Measurements from ENCODE around the gene SFMBT1. TPM values are rescaled to one million over a fixed set of nuclear protein-coding genes. Genes with fewer than 3 reads are reported as not detected.

SFMBT1 gene
- total RNA-seq, 1 donor from 2014 or later, result 6.5 TPM

DNA sequence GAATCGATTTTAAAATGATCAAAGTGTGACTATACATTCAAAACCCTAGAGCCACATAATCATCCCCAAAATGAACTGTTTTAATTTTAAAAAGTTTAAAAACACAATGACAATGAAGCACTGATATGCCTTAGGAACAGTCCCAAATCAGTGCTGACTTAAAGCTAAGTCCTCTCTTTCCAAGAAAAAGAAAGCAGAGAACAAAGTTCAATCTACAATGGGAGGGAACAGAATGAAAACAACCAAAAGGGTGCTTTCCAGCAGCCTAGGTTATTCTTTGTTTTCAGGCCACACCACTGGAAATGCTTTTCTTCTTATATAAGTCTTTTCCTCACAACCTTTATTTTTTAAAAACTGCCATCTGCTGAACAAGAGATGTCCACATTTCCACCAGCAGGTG is 141.3 kb downstream of the SFMBT1 start:
- Mint-ChIP-seq H3K36me3 (ENCODE audit: unreplicated experiment) (no peaks in the 10 kb centered on the region), H3K27me3 (ENCODE audit: unreplicated experiment) (no peaks in the 10 kb centered on the region), H3K4me3 (ENCODE audit: unreplicated experiment) (no peak overlapping the region), H3K4me1 (ENCODE audit: low read depth, unreplicated experiment) (no peaks in the 10 kb centered on the region), H3K9me3 (ENCODE audit: unreplicated experiment) (no peaks in the 10 kb centered on the region), H3K27ac (ENCODE audit: unreplicated experiment) (no peak overlapping the region)
- no peak for DNase-seq
- TF ChIP-seq, protein P1, sequence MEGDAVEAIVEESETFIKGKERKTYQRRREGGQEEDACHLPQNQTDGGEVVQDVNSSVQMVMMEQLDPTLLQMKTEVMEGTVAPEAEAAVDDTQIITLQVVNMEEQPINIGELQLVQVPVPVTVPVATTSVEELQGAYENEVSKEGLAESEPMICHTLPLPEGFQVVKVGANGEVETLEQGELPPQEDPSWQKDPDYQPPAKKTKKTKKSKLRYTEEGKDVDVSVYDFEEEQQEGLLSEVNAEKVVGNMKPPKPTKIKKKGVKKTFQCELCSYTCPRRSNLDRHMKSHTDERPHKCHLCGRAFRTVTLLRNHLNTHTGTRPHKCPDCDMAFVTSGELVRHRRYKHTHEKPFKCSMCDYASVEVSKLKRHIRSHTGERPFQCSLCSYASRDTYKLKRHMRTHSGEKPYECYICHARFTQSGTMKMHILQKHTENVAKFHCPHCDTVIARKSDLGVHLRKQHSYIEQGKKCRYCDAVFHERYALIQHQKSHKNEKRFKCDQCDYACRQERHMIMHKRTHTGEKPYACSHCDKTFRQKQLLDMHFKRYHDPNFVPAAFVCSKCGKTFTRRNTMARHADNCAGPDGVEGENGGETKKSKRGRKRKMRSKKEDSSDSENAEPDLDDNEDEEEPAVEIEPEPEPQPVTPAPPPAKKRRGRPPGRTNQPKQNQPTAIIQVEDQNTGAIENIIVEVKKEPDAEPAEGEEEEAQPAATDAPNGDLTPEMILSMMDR (IDR thresholded peaks at IDR 0.05; ENCODE audit: partially characterized antibody, unreplicated experiment), result no peak

DNA sequence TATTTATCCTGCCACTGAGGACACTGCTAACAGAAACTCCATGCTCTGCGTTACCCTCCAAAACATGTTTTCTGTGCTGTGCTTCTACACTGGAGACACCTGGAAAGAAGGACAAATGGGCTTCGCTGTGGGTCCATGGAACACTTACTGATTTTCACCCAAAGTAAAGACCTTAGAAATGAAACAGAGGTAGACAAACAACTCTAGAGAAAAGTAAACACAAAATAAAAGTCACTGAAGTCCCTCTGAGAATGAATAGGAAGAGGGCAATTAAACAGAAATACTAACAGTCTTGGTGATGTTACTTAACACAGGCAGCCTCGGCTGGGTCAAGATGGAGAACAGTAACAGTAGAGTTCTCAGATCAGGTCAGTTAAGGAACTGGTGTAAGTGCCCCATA is 141.9 kb downstream of the SFMBT1 start:
- Mint-ChIP-seq H3K27me3 (ENCODE audit: unreplicated experiment) (no peaks in the 10 kb centered on the region), H3K4me1 (ENCODE audit: low read depth, unreplicated experiment) (no peaks in the 10 kb centered on the region), H3K9me3 (ENCODE audit: unreplicated experiment) (no peaks in the 10 kb centered on the region), H3K4me3 (ENCODE audit: unreplicated experiment) (no peak overlapping the region), H3K36me3 (ENCODE audit: unreplicated experiment) (no peaks in the 10 kb centered on the region), H3K27ac (ENCODE audit: unreplicated experiment) (no peak overlapping the region)
- DNase-seq, result no peak
- TF ChIP-seq, protein P1 (IDR thresholded peaks at IDR 0.05; ENCODE audit: partially characterized antibody, unreplicated experiment), result no peak

DNA sequence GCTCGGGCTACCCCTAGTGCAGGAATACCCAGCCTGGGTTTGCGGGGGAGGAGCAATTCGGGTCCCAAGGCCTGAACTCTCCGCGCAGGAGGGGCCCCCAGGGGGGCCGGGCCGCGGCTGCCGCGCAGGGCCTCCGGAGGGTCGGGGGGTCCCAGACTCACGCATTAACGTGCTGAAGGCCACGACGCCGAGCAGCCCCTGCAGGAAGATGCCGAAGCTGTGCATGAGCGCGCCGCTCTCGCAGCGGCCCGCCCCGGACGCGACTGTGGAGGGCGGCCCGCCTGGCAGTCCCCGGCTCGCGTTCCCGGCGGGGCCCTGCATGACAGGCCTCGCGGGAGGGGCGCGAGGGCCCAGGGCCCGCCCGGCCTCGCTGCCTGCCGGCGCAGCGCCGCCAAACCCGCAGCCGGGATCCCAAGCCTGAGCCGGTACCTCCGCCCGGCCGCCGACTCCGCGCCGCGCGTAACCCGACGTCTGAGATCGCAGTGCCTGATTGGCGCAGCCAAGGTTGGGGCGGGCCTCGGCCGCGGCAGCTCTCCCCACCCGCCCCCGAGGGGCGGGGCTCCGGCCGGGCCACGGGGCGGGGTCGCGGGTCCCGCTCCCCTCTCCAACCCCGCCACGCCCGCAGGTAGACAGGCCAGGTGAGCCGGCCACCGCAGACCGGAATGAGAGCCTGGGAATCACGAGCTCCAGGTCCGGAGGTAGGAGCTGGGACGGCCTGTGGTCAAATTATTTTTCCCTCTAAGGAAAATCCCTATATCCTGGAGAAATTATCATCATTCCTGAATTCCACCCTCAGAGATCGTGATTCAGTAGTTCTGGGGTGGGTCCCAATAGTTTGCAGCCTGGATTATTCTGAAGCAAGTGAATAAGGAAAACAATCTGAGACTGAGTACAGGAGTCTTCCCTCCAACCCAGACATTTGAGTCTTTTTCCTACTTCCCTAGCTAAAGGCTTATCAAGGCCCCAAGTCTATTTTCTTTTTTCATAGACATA is 148.4 kb downstream of the SFMBT1 start, which contains the start of gene STIMATE:
Gene STIMATE (minus strand): TSS at position 419 of the 993 bp plus-strand sequence. CDS start 98 bp downstream, at position 321.
- peaks cover 16% of the 10 kb centered on the region for H3K4me1 Mint-ChIP-seq (ENCODE audit: low read depth, unreplicated experiment)
- DNase-seq, result peak; percentile 89
- H3K4me3 Mint-ChIP-seq (ENCODE audit: unreplicated experiment), result peak within 1 kb of the TSS; percentile 99
- peaks cover 7% of the 10 kb centered on the region for H3K27me3 Mint-ChIP-seq (ENCODE audit: unreplicated experiment)
- peak within 1 kb of the TSS; percentile 70 for H3K27ac Mint-ChIP-seq (ENCODE audit: unreplicated experiment)
- no peaks in the 10 kb centered on the region for H3K36me3 Mint-ChIP-seq (ENCODE audit: unreplicated experiment)
- no peaks in the 10 kb centered on the region for H3K9me3 Mint-ChIP-seq (ENCODE audit: unreplicated experiment)
- TF ChIP-seq, protein P1 (IDR thresholded peaks at IDR 0.05; ENCODE audit: partially characterized antibody, unreplicated experiment), result no peak

DNA sequence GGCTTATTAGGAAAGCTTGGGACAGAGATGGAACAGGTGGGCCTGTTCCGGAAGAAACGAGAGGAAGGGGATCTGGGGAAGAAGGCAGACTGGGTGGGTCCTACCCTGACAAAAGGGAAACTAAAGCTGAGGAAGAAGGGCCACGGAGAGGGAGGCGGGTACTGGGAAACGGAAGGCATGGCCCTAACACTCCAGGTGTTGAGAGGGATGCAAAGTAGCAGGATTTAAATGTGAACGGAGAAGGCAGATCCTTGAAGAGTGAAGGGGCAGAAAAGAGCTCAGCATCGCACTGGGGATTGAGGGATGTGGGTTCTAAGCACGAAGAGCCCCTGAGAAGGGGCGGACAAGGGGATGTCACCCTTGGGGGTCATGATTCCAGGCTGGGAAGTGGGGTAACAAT is 149.3 kb downstream of the SFMBT1 start:
- no peaks in the 10 kb centered on the region for H3K36me3 Mint-ChIP-seq (ENCODE audit: unreplicated experiment)
- no peak for DNase-seq
- peaks cover 16% of the 10 kb centered on the region for H3K4me1 Mint-ChIP-seq (ENCODE audit: low read depth, unreplicated experiment)
- peak overlapping the region; percentile 70 for H3K27ac Mint-ChIP-seq (ENCODE audit: unreplicated experiment)
- H3K4me3 Mint-ChIP-seq (ENCODE audit: unreplicated experiment), result peak overlapping the region; percentile 99
- H3K9me3 Mint-ChIP-seq (ENCODE audit: unreplicated experiment), result no peaks in the 10 kb centered on the region
- TF ChIP-seq, protein P1 (IDR thresholded peaks at IDR 0.05; ENCODE audit: partially characterized antibody, unreplicated experiment), result no peak
- H3K27me3 Mint-ChIP-seq (ENCODE audit: unreplicated experiment), result peaks cover 7% of the 10 kb centered on the region

DNA sequence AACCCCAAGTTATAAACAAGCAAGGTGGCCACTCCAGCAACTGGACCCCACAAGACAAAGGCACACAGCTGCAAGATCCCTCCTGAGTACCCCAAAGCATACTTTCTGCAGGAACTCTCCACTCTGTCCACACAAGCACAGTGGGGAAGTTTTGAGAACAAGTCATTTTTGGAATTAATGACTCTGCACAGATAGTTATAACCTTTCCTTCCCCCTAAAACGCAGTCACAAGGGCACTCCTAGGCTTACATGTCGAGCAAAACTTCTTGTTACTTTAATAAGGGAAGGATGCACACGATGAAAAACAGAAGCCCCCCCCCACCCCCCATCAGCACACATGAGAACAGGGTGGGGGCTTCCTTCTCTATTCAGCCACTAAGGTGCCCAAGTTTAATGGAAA is 149.7 kb downstream of the SFMBT1 start:
- TF ChIP-seq, protein P1 (IDR thresholded peaks at IDR 0.05; ENCODE audit: partially characterized antibody, unreplicated experiment), result no peak
- peaks cover 16% of the 10 kb centered on the region for H3K4me1 Mint-ChIP-seq (ENCODE audit: low read depth, unreplicated experiment)
- H3K27ac Mint-ChIP-seq (ENCODE audit: unreplicated experiment), result no peak overlapping the region
- H3K27me3 Mint-ChIP-seq (ENCODE audit: unreplicated experiment), result peaks cover 7% of the 10 kb centered on the region
- no peaks in the 10 kb centered on the region for H3K9me3 Mint-ChIP-seq (ENCODE audit: unreplicated experiment)
- H3K36me3 Mint-ChIP-seq (ENCODE audit: unreplicated experiment), result no peaks in the 10 kb centered on the region
- H3K4me3 Mint-ChIP-seq (ENCODE audit: unreplicated experiment), result peak overlapping the region; percentile 99
- DNase-seq, result no peak

Measured in glutamatergic neuron (in vitro differentiated cells).